Natural killer cell (primary cell): ENCODE results near the gene ASCC2. TPM values are rescaled to one million over a fixed set of nuclear protein-coding genes. Genes with fewer than 3 reads are reported as not detected.
A peak's percentile ranks its signal among the peaks of the same experiment; 100 is the strongest.

Source experiments
- ATAC-seq, 3 donors: fragments of 150-1000 bp in 2 of 3; fragments of 200-7000 bp in 1 of 3; cut with Tn5 transposase; 1 replicate in 1 of 3; 2 replicates in 2 of 3; pipeline ENCODE4 v1.10.0; 2021; ENCODE audit warnings: mild to moderate bottlenecking in 2 of 3, moderate library complexity in 2 of 3
- DNase-seq, 2 donors: peaks; one replicate each; pipeline versions ENCODE4 v3.0.0 to v3.0.0-alpha.2; 2013 to 2021; ENCODE audit warnings: mixed read lengths in 1 of 2
- H3K27ac ChIP-seq: one replicate; pipeline ENCODE4 v1.5.1; 2013; ENCODE audit warnings: mild to moderate bottlenecking, low read length
- H3K27me3 ChIP-seq: one replicate; pipeline ENCODE4 v1.6.1; 2013; ENCODE audit warnings: low read length; ENCODE audit not compliant: control insufficient read depth, insufficient read depth
- H3K36me3 ChIP-seq: one replicate; pipeline ENCODE4 v1.6.1; 2013; ENCODE audit warnings: low read length; ENCODE audit not compliant: control insufficient read depth, insufficient read depth
- H3K4me1 ChIP-seq: one replicate; pipeline ENCODE4 v1.6.1; 2013; ENCODE audit warnings: low read length; ENCODE audit not compliant: control insufficient read depth, insufficient read depth
- H3K4me3 ChIP-seq: one replicate; pipeline ENCODE4 v1.5.1; 2013; ENCODE audit warnings: low read length
- H3K9me3 ChIP-seq: one replicate; pipeline ENCODE4 v1.6.1; 2013; ENCODE audit warnings: low read length; ENCODE audit not compliant: control insufficient read depth, insufficient read depth
- H3K27ac Mint-ChIP-seq, 2 donors: one replicate each; pipeline ENCODE4 v1.8.0; 2022; ENCODE audit warnings: mild to moderate bottlenecking in 2 of 2, mixed read lengths in 2 of 2, moderate library complexity in 1 of 2
- H3K27me3 Mint-ChIP-seq, 2 donors: one replicate each; pipeline ENCODE4 v1.8.0; 2022; ENCODE audit warnings: low read depth in 2 of 2, mixed read lengths in 2 of 2
- H3K36me3 Mint-ChIP-seq: one replicate; pipeline ENCODE4 v1.8.0; 2022; ENCODE audit warnings: mixed read lengths
- H3K4me1 Mint-ChIP-seq, 2 donors: one replicate each; pipeline ENCODE4 v1.8.0; 2022; ENCODE audit warnings: mixed read lengths in 2 of 2
- H3K4me3 Mint-ChIP-seq: one replicate; pipeline ENCODE4 v1.8.0; 2022; ENCODE audit warnings: mild to moderate bottlenecking, moderate library complexity, mixed read lengths
- H3K9me3 Mint-ChIP-seq, 2 donors: one replicate each; pipeline ENCODE4 v1.8.0; 2022; ENCODE audit warnings: mixed read lengths in 2 of 2
- WGBS: methylation state at CpG from one replicate; pipeline ENCODE4 v1.1.7; 2013; ENCODE audit warnings: missing lambda C conversion rate; ENCODE audit not compliant: insufficient coverage; 5-methylcytosine and 5-hydroxymethylcytosine counted together
- intact Hi-C: fragments of 100-400 bp; cut with micrococcal nuclease; formaldehyde crosslinking; loops from one replicate; pipeline ENCODE4 v1.14.2; 2022
- total RNA-seq, 4 donors: library from RNA; stranded (reverse); fragments of 120-200 nt in 1 of 4; gene quantifications; one replicate each; pipeline versions ENCODE4 v1.2.3 to v1.2.4, GENCODE V29; 2013 to 2022
- TF ChIP-seq, protein P1 (sequence below): fragments of 200-600 bp; IDR thresholded peaks from one replicate; pipeline ENCODE4 v1.8.0; 2022; ENCODE audit warnings: antibody characterized with exemption

Gene ASCC2
- total RNA-seq, 3 donors from 2014 or later (not counting 1 experiment from before 2014, with no cell fraction given) = 102 to 130 (median 128) TPM

DNA sequence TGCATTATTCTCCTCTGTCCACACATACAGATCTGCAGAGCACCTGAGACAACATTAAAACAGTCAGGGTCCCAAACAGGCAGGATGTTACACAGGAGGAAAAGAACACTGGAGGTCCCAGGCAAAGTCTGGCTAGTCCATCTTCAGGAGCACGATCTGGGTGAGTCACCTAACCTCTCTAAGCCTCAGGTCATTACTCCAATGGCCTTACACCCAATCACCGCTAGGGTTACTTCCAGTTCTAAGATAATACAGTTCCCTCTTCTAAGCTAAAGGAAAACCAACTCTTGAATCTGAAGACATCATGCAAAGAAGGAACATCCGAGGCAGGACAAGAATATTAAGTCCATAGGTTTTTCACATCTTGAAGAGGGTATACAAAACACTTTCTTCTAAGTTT is 24.5 kb downstream of the ASCC2 start:
- Histone ChIP-seq H3K4me1 (no peaks in the 10 kb centered on the region), H3K4me3 (no peak overlapping the region), H3K9me3 (no peaks in the 10 kb centered on the region), H3K36me3 (peaks cover 77% of the 10 kb centered on the region), H3K27me3 (no peaks in the 10 kb centered on the region), H3K27ac (no peak overlapping the region)
- H3K27ac Mint-ChIP-seq = no peak overlapping the region
- H3K27me3 Mint-ChIP-seq = no peaks in the 10 kb centered on the region
- no peak overlapping the region for H3K4me3 Mint-ChIP-seq
- ATAC-seq (no peak), DNase-seq (no peak)
- peaks cover 0 to 5% of the 10 kb centered on the region in 2 donors for H3K4me1 Mint-ChIP-seq
- TF ChIP-seq, protein P1, sequence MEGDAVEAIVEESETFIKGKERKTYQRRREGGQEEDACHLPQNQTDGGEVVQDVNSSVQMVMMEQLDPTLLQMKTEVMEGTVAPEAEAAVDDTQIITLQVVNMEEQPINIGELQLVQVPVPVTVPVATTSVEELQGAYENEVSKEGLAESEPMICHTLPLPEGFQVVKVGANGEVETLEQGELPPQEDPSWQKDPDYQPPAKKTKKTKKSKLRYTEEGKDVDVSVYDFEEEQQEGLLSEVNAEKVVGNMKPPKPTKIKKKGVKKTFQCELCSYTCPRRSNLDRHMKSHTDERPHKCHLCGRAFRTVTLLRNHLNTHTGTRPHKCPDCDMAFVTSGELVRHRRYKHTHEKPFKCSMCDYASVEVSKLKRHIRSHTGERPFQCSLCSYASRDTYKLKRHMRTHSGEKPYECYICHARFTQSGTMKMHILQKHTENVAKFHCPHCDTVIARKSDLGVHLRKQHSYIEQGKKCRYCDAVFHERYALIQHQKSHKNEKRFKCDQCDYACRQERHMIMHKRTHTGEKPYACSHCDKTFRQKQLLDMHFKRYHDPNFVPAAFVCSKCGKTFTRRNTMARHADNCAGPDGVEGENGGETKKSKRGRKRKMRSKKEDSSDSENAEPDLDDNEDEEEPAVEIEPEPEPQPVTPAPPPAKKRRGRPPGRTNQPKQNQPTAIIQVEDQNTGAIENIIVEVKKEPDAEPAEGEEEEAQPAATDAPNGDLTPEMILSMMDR = no peak
- H3K9me3 Mint-ChIP-seq = no peaks in the 10 kb centered on the region
- WGBS = 100% methylated on average over 3 of the region's 3 CpGs
- H3K36me3 Mint-ChIP-seq = peaks cover 25% of the 10 kb centered on the region
- intact Hi-C loops = no loop called here

DNA sequence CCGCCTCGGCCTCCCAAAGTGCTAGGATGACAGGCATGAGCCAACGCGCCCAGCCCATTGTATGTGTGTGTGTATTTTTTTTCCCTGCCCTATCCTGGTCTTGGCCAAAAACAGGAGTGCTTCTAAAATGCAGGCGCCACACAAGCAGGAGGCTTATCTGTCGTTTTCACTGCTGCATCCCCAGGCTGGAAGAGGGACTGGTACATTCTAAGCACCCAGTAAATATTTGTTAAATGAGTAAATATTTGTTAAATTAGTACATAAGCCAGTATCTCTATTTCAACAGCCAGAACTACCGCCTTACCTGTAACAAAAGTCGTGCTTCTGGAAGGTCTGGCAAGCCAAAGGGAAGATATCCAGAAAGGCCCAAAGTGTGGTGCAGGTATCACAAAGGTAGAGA is 24.9 kb downstream of the ASCC2 start:
- intact Hi-C loops = no loop called here
- no peaks in the 10 kb centered on the region for H3K27me3 Mint-ChIP-seq

DNA sequence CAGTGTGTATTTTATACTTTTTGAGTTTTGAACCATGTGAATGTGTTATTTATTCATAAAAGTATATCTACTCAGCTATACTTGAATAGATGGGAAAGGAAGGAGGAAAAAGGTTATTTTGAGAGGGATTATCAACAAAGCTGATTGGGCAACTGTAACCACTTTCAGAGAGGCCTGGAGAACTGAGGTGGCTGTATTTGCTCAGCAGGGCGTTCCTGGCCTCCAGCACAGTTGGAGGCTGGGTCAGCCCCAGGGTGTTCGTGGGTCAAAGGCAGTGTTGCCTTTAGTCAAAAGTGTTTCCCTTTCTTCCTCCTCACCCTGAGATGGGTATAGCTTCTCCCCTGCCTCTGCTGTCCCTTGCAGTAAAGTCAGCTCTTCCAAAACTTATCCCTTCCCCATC is 26.7 kb downstream of the ASCC2 start:
- Mint-ChIP-seq H3K9me3 (no peaks in the 10 kb centered on the region), H3K4me1 (peaks cover 0 to 5% of the 10 kb centered on the region in 2 donors), H3K27ac (peak overlapping the region in 1 of 2 donors; percentile 41), H3K36me3 (peaks cover 25% of the 10 kb centered on the region), H3K27me3 (no peaks in the 10 kb centered on the region), H3K4me3 (no peak overlapping the region)
- 88% methylated on average over 2 of the region's 2 CpGs for WGBS
- H3K27ac ChIP-seq = no peak overlapping the region
- H3K4me1 ChIP-seq = no peaks in the 10 kb centered on the region
- ATAC-seq (no peak), DNase-seq (no peak)
- intact Hi-C loops = no loop called here
- no peak overlapping the region for H3K4me3 ChIP-seq
- TF ChIP-seq, protein P1 = no peak
- no peaks in the 10 kb centered on the region for H3K9me3 ChIP-seq
- H3K36me3 ChIP-seq = peaks cover 74% of the 10 kb centered on the region
- H3K27me3 ChIP-seq = no peaks in the 10 kb centered on the region

More for the DNA sequence above, 24.9 kb downstream of the ASCC2 start:
- DNase-seq (no peak), ATAC-seq (no peak)
- peaks cover 25% of the 10 kb centered on the region for H3K36me3 Mint-ChIP-seq
- no peak overlapping the region for H3K27ac Mint-ChIP-seq
- no peak overlapping the region for H3K4me3 Mint-ChIP-seq
- TF ChIP-seq, protein P1 = no peak
- H3K4me1 ChIP-seq = no peaks in the 10 kb centered on the region
- no peaks in the 10 kb centered on the region for H3K27me3 ChIP-seq
- 95% methylated on average over 8 of the region's 8 CpGs for WGBS
- peaks cover 78% of the 10 kb centered on the region for H3K36me3 ChIP-seq
- peaks cover 0 to 5% of the 10 kb centered on the region in 2 donors for H3K4me1 Mint-ChIP-seq
- H3K9me3 Mint-ChIP-seq = no peaks in the 10 kb centered on the region
- no peak overlapping the region for H3K27ac ChIP-seq
- no peaks in the 10 kb centered on the region for H3K9me3 ChIP-seq
- no peak overlapping the region for H3K4me3 ChIP-seq

DNA sequence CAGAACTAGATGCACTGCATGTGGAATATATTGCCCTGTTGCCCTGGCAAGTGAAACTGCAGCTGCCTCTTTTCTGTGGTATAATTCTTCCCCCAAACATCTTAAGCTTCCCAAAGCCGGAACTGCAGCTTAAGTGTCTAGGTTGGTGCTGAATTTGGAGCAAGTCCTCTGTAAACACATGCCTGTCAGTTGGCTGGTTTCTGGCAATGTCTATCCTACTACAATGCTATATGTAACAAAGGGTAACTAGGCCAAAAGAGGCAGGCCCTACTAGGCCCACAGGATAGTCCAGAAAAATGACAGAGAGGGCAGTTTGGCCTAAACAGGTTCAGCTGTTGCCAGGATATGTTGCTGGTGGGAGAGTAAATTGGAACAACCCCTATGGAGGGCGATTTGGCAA is 27.9 kb downstream of the ASCC2 start:
- ATAC-seq (no peak), DNase-seq (no peak)
- TF ChIP-seq, protein P1 = no peak
- 100% methylated on average over 1 of the region's 2 CpGs for WGBS
- Mint-ChIP-seq H3K27ac (peak overlapping the region in 1 of 2 donors; percentile 19), H3K4me3 (no peak overlapping the region), H3K4me1 (peaks cover 8 to 12% of the 10 kb centered on the region in 2 donors), H3K27me3 (no peaks in the 10 kb centered on the region), H3K36me3 (peaks cover 27% of the 10 kb centered on the region), H3K9me3 (no peaks in the 10 kb centered on the region)
- H3K36me3 ChIP-seq = peaks cover 75% of the 10 kb centered on the region
- intact Hi-C loops = no loop called here
- H3K4me3 ChIP-seq = no peak overlapping the region
- H3K27me3 ChIP-seq = no peaks in the 10 kb centered on the region
- no peaks in the 10 kb centered on the region for H3K9me3 ChIP-seq
- H3K4me1 ChIP-seq = no peaks in the 10 kb centered on the region
- H3K27ac ChIP-seq = no peak overlapping the region
